DLD1 (cell line): Measurements from ENCODE around the gene GRAMD2B.
"Not testable (repeated sequence)": the region's sequence is repeated elsewhere in the genome, so short reads cannot be mapped to it uniquely, and the experiment has no call there.

Experiments used
- in situ Hi-C: cut with HindIII; loops from 2 replicates; pipeline ENCODE4 v1.10.0; 2017; ENCODE audit warnings: low sequenced_read_pairs

Gene GRAMD2B

GRCh38 chr5:126422994-126423788 lies at the start of gene GRAMD2B:
Gene GRAMD2B (plus strand): TSS chr5:126423409. CDS start chr5:126423607, 198 bp downstream.
- in situ Hi-C loops: no loop called here

DNA sequence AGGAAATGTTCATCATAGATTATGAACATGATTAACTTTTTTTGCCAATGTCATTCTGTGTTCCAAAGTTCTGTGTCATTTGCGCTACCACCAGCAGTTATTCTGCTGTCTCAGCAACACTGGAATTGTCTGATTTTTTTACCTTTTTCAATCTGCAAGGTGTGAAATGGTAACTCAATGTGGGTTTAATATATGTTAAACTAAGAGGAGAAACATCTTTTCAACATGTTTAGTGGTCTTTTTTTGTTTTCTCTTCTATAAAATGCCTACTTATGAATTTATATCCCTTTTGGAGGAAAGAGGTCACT lies 49.1 kb upstream of the GRAMD2B start:
- in situ Hi-C loops: no loop called here

DNA sequence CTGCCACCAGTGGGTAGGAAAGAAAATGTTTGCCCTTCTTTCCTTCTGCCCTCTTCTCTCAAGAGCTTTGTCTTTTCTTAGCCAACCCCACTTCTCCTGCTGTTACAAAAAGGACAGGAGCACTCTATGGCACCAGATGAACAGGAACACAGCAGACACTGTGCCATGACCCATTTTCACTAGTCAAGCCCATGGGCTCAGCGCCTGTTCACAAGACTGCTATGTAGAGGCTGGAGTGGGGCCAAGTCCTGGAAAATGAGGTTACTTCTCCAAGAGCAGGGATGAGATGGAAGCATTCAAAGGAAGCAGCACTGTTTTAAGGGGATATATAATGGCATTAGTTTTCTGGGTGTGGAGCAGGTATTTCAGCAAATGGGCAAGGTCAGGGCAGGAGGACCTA lies 46.8 kb upstream of the GRAMD2B start:
- in situ Hi-C loops: no loop called here

DNA sequence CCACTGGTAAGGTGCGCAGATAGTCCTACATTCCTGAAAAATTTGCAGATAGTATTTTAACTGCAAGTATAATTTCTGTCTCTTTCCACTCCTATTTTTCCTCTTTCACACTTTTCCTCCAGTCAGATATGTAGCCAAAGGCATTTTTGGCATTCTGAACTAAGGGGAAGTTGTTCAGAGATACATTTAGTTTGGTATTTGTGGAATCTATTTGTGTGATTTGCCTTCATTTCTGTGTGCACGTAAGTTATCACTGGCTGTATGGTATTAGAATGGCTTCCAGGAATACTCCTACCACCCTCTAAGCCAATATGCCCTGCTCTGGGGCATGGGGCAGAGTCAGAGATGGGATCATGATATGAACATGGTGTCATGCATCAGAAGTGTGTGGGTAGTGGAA lies 45.8 kb upstream of the GRAMD2B start:
- in situ Hi-C loops: no loop called here

DNA sequence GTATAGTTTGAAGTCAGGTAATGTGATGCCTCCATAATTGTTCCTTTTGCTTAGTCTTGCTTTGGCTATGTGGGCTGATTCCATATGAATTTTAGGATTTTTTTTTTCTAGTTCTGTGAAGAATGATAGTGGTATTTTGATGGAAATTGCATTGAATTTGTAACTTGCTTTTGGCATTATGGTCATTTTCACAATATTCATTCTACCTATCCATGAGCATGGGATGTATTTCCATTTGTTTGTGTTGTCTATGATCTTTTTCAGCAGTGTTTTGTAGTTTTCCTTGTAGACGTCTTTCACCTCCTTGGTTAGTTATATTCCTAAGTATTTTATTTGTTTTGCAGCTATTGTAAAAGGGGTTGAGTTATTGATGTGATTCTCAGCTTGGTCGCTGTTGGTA lies 42.9 kb upstream of the GRAMD2B start:
- in situ Hi-C loops: not testable (repeated sequence)

DNA sequence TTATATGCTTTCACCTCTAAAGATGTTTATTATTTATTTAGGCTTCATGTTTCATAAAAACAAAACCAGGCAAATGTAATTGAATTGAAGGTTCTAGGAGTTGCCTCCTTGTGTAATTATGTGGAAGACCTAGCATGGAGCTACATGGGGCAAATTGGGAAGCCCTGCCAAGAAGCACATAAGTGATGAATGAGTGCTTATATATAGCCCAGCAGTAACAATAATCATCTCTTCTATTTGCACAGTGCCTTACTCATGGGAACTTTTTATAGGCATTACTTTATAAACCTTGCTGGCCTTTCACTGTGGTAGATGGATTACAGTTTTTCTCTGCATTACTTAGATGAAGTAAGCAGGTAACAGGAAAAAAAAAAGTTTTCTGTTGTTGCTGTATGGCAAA lies 40.0 kb upstream of the GRAMD2B start:
- in situ Hi-C loops: no loop called here

GRCh38 chr5:126383776-126384175 lies 39.4 kb upstream of the GRAMD2B start:
- in situ Hi-C loops: no loop called here

DNA sequence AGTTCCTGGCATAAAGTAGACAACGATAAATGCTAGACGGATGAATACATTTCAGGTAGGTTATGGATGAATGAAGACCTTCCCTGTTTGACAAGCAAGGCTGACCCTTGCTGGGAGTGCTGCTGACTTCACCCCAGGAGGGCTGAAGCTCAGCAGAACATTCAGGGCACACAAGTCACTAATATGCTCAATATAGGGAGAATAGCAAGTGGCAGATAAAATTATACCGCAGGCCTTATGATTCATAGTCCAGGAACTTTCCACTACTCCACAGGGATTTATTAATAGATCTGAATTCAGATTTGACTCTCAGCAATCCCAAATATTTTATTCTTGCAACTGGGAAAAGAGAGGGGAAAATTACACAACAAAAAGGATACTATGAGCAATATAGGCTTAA lies 38.2 kb upstream of the GRAMD2B start:
- in situ Hi-C loops: no loop called here

DNA sequence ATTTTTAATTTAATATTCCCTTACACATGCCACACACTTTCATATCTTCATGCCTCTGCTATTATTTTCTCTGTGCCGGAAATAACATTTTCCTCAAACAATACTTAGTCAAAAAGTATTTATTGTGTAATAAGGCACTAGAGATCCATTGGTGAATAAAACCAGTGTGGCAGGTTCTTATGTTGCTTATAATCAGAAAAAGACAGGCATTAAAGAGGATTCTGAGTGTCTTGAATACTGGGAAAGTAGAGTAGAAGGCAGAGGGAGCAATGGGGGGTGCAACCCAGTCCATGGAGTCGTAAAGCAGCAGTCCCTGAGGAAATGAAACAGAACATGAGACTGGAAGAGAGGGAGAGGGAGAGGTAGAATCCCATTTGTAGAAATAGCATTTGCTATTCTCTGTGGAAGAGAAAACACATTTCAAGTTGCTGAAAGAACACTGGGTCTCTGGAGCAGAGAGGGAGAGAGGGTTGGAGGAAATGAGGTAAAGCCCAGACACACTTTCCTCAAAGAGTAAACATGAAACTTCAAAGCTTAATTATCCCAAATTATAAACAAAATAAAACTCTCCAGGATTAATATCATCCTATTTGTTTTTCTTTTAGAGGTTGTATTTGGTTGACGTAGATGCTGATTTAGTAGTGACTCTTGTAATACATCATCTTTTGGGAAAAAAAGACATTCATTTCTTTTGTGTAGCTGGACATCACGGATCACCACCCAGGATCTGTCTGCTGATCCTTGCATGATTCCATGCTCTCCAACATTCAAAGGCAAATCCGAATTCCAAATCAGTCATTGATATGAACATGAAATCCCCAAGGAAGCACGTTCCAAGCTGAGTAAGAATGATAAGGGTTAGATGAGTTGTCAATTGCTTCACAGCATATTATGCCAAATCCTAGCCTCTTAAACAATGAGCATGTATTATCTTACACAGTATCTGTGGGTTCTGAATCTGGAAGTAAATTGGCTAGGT lies 37.4 kb upstream of the GRAMD2B start:
- in situ Hi-C loops: no loop called here

- in situ Hi-C loops: no loop called here
Measured at GRCh38 chr5:126389179-126389578, 34.0 kb upstream of the GRAMD2B start.

DNA sequence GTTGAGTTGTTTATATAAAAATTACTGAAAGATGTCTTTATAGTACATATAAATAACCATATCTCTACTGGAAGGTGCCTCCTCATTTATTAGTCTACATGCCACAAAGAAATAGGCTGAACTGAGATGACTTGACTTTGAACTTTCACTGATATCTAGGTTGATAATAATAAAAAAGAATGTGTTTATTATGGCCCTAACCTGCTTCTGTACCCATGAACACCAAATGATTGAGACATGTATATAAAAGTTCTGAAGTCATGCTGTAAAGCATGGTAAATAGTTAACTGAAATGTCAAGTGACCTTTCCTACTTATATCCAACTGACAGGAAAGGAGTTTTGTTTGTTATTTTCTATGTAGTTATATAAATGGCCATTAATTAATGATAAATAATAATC lies 33.2 kb upstream of the GRAMD2B start:
- in situ Hi-C loops: no loop called here

DNA sequence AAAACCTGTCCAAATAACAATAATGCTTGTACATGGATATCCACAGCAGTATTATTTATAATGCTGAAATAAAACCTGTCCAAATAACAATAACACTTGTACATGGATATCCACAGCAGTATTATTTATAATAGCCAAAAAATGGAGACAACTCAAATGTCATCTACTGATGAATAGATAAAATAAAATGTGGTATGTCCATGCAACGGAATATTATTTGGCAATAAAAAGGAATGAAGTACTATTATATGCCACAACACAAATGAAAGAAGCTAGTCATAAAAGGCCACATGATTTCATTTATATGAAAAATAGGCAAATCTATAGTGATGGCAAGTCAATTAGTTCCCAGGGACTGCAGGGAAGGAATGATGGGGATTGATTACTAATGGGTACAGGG lies 31.8 kb upstream of the GRAMD2B start:
- in situ Hi-C loops: no loop called here

DNA sequence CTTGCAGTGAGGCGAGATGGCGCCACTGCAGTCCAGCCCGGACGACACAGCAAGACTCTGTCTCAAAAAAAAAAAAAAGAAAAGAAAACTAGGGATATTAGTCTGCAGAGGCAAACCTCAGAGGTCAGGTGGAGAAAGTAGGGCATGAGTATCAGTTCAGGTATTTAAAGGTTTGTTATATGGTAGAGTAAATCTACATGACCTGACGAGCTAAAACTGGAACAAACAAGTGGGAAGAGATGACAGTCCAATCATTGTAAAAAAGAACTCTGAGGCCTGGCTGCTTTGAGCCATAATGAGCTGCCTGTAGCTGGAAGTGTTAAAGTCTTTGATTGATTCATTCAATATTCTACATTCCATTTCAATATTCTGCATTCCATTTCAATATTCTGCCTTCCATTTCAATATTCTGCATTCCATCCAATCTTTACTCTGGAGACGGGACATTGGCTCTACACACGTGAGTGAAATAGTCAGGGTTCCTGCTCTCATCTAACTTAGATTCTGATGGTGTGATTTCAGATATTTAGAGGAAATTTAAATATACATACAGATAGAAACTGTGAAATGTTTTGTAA lies 28.9 kb upstream of the GRAMD2B start:
- in situ Hi-C loops: no loop called here

GRCh38 chr5:126395198-126395597 lies 28.0 kb upstream of the GRAMD2B start:
- in situ Hi-C loops: no loop called here

GRCh38 chr5:126395605-126396004 lies 27.6 kb upstream of the GRAMD2B start:
- in situ Hi-C loops: no loop called here

DNA sequence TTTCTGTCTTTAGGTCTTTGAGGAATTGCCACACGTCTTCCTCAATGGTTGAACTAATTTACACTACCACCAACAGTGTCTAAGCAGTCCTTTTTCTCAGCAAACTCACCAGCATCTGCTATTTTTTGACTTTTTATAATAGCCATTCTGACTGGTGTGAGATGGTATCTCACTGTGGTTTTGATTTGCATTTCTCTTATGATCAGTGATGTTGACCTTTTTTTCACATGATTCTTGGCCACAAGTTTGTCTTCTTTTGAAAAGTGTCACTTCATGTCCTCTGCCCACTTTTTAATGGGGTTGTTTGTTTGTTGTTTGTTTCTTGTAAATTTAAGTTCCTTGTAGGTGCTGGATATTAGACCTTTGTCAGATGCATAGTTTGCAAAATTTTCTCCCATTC lies 26.5 kb upstream of the GRAMD2B start:
- in situ Hi-C loops: not testable (repeated sequence)

- in situ Hi-C loops: no loop called here
Measured at GRCh38 chr5:126398791-126399190, 24.4 kb upstream of the GRAMD2B start.

GRCh38 chr5:126400621-126401251 lies 22.5 kb upstream of the GRAMD2B start:
- in situ Hi-C loops: no loop called here

- in situ Hi-C loops: no loop called here
Measured at GRCh38 chr5:126402621-126403555, 20.3 kb upstream of the GRAMD2B start.

GRCh38 chr5:126403876-126404275 lies 19.3 kb upstream of the GRAMD2B start:
- in situ Hi-C loops: no loop called here
